Keratinocyte (primary cell): ENCODE results near the gene TMEM219. TPM values are rescaled to one million over a fixed set of nuclear protein-coding genes. Genes with fewer than 3 reads are reported as not detected.

Experiments used
- DNase-seq: peaks from one replicate; pipeline ENCODE4 v3.0.0-alpha.2; 2011; ENCODE audit warnings: low read depth, missing footprints, low spot score
- FAIRE-seq: peaks from 2 replicates; lab custom pipeline; 2011; peaks lifted over from hg19 to GRCh38; lab: Jason Lieb, UNC
- H2AFZ ChIP-seq: 2 replicates; pipeline ENCODE4 v1.6.0; 2012; ENCODE audit warnings: low read length, control low read depth, inconsistent platforms; ENCODE audit not compliant: control insufficient read depth
- H3K27ac ChIP-seq: 2 replicates; pipeline ENCODE4 v1.5.1; 2011; ENCODE audit warnings: low read length; ENCODE audit not compliant: control insufficient read depth, insufficient read depth
- H3K27me3 ChIP-seq: 3 replicates; pipeline ENCODE4 v1.6.0; 2011; ENCODE audit warnings: low read length; ENCODE audit not compliant: control insufficient read depth, insufficient read depth; ENCODE audit errors: extremely low read depth
- H3K36me3 ChIP-seq, 2 experiments: 2 replicates in 1 of 2; 3 replicates in 1 of 2; pipeline ENCODE4 v1.5.1; 2011; ENCODE audit warnings: low read length in 2 of 2, mild to moderate bottlenecking in 1 of 2; ENCODE audit not compliant: control insufficient read depth in 2 of 2, insufficient read depth in 2 of 2; ENCODE audit errors: extremely low read depth in 1 of 2
- H3K4me1 ChIP-seq: 3 replicates; pipeline ENCODE4 v1.5.1; 2011; ENCODE audit warnings: low read length; ENCODE audit not compliant: control insufficient read depth, insufficient read depth; ENCODE audit errors: extremely low read depth
- H3K4me2 ChIP-seq: 3 replicates; pipeline ENCODE4 v1.6.0; 2011; ENCODE audit warnings: low read depth, low read length; ENCODE audit not compliant: control insufficient read depth, insufficient read depth; ENCODE audit errors: extremely low read depth
- H3K4me3 ChIP-seq, 3 experiments: fragments of 200-600 bp in 1 of 3; sonication (generic) in 1 of 3; 2 replicates in 2 of 3; 3 replicates in 1 of 3; pipeline ENCODE4 v1.5.1; 2011 to 2016; ENCODE audit warnings: low read length in 3 of 3, mild to moderate bottlenecking in 3 of 3, control low read depth in 2 of 3, inconsistent platforms in 1 of 3, low read depth in 1 of 3, mixed read lengths in 1 of 3, mixed run types in 1 of 3, moderate library complexity in 1 of 3; ENCODE audit not compliant: control insufficient read depth in 2 of 3, insufficient read depth in 2 of 3; ENCODE audit errors: extremely low read depth in 1 of 3
- H3K79me2 ChIP-seq: 2 replicates; pipeline ENCODE4 v1.6.0; 2012; ENCODE audit warnings: low read length; ENCODE audit not compliant: control insufficient read depth, insufficient read depth
- H3K9ac ChIP-seq: 3 replicates; pipeline ENCODE4 v1.6.0; 2011; ENCODE audit warnings: low read length; ENCODE audit not compliant: control insufficient read depth, insufficient read depth; ENCODE audit errors: extremely low read depth
- H3K9me1 ChIP-seq: 3 replicates; pipeline ENCODE4 v1.6.0; 2011; ENCODE audit warnings: low read length; ENCODE audit not compliant: control insufficient read depth, insufficient read depth; ENCODE audit errors: extremely low read depth
- H3K9me3 ChIP-seq: 2 replicates; pipeline ENCODE4 v1.5.1; 2012; ENCODE audit warnings: low read depth, low read length; ENCODE audit not compliant: control insufficient read depth
- H4K20me1 ChIP-seq: 3 replicates; pipeline ENCODE4 v1.6.0; 2011; ENCODE audit warnings: low read length; ENCODE audit not compliant: control insufficient read depth, insufficient read depth; ENCODE audit errors: extremely low read depth
- CTCF ChIP-seq, 3 experiments: IDR thresholded peaks in 1 of 3; conservative IDR thresholded peaks in 1 of 3; optimal IDR thresholded peaks in 1 of 3; 2 replicates in 2 of 3; 3 replicates in 1 of 3; pipeline versions ENCODE3 to v1.5.1; 2011; ENCODE audit warnings: low read length in 3 of 3, mild to moderate bottlenecking in 3 of 3, moderate library complexity in 2 of 3, control low read depth in 1 of 3, inconsistent platforms in 1 of 3; ENCODE audit not compliant: insufficient read depth in 2 of 3; ENCODE audit errors: extremely low read depth in 1 of 3
- EZH2 ChIP-seq: IDR thresholded peaks from one replicate; pipeline ENCODE4 v1.6.1; 2012; ENCODE audit warnings: inconsistent platforms, mild to moderate bottlenecking, low read length, moderate library complexity
- dilution Hi-C: fragments of 300-500 bp; cut with MboI; formaldehyde crosslinking; loops from one replicate; pipeline ENCODE4 v1.7.0; 2020; ENCODE audit warnings: low sequenced_read_pairs; ENCODE audit not compliant: extremely low pct_ligation_motif_present
- polyA plus RNA-seq, 5 experiments: library from polyadenylated mRNA; depleted of rRNA in 3 of 5; stranded (reverse) in 3 of 5; stranded (forward) in 1 of 5; unstranded in 1 of 5; fragments of >200 nt; gene quantifications; 1 replicate in 1 of 5; 2 replicates in 3 of 5; 3 replicates in 1 of 5; pipeline versions ENCODE4 v1.2.1 to v1.2.3, GENCODE V29; 2011 to 2012; ENCODE audit warnings: missing spikeins in 2 of 5, low read depth in 1 of 5, low replicate concordance in 1 of 5

TMEM219 gene
- polyA plus RNA-seq, 1 donor (not counting 4 experiments of a cell fraction or from before 2014, with no cell fraction given): 48.5 TPM

- Histone ChIP-seq H2AFZ (no peak overlapping the region), H3K27me3 (no peaks in the 10 kb centered on the region), H3K79me2 (no peaks in the 10 kb centered on the region), H3K9me3 (no peaks in the 10 kb centered on the region), H3K27ac (no peak overlapping the region), H3K4me1 (no peaks in the 10 kb centered on the region), H3K9ac (no peak overlapping the region), H3K4me2 (no peak overlapping the region), H3K36me3 (peaks cover 50 to 66% of the 10 kb centered on the region in 2 experiments), H3K4me3 (no peak overlapping the region), H3K9me1 (no peaks in the 10 kb centered on the region), H4K20me1 (no peaks in the 10 kb centered on the region)
- dilution Hi-C loops: no loop called here
- TF ChIP-seq CTCF (optimal IDR thresholded peaks at IDR 0.05 in 1 of 3, IDR thresholded peaks at IDR 0.05 in 1 of 3, conservative IDR thresholded peaks at IDR 0.05 in 1 of 3; ENCODE audit: extremely low read depth in 1 of 3, insufficient read depth in 2 of 3, low read length in 3 of 3): no peak
- TF ChIP-seq EZH2: no peak
- DNase-seq: no peak
- no peak for FAIRE-seq
Observed at GRCh38 chr16:29986231-29986630, 24.4 kb downstream of the TMEM219 start.

GRCh38 chr16:29986931-29987330, 25.1 kb downstream of the TMEM219 start:
- no peaks in the 10 kb centered on the region for H4K20me1 ChIP-seq
- no peak for DNase-seq
- H3K4me2 ChIP-seq: no peak overlapping the region
- H3K79me2 ChIP-seq: no peaks in the 10 kb centered on the region
- H3K9ac ChIP-seq: no peak overlapping the region
- no peaks in the 10 kb centered on the region for H3K27me3 ChIP-seq
- dilution Hi-C loops: no loop called here
- FAIRE-seq: no peak
- no peaks in the 10 kb centered on the region for H3K9me3 ChIP-seq
- H3K4me3 ChIP-seq: no peak overlapping the region
- no peaks in the 10 kb centered on the region for H3K9me1 ChIP-seq
- peaks cover 52 to 64% of the 10 kb centered on the region in 2 experiments for H3K36me3 ChIP-seq
- H3K4me1 ChIP-seq: no peaks in the 10 kb centered on the region
- no peak overlapping the region for H2AFZ ChIP-seq
- no peak for TF ChIP-seq EZH2
- TF ChIP-seq CTCF (optimal IDR thresholded peaks at IDR 0.05 in 1 of 3, IDR thresholded peaks at IDR 0.05 in 1 of 3, conservative IDR thresholded peaks at IDR 0.05 in 1 of 3; ENCODE audit: extremely low read depth in 1 of 3, insufficient read depth in 2 of 3, low read length in 3 of 3): no peak
- H3K27ac ChIP-seq: no peak overlapping the region
